ENCODE measurements around the gene HYAL1. TPM values are rescaled to one million over a fixed set of nuclear protein-coding genes. Genes with fewer than 3 reads are reported as not detected.

HYAL1 gene
- total RNA-seq, 1 donor from 2014 or later: 0.22 TPM

- peaks cover 2% of the 10 kb centered on the region for H3K27me3 Mint-ChIP-seq (ENCODE audit: low read depth)
- no peaks in the 10 kb centered on the region for H3K36me3 Mint-ChIP-seq (ENCODE audit: low read depth)
- DNase-seq (ENCODE audit: low spot score): no peak
- peak overlapping the region; percentile 70 for H3K4me3 Mint-ChIP-seq (ENCODE audit: unreplicated experiment)
- no peak for TF ChIP-seq CTCF (IDR thresholded peaks at IDR 0.05)
- peaks cover 71% of the 10 kb centered on the region for H3K4me1 Mint-ChIP-seq (ENCODE audit: low read depth)
- H3K9me3 Mint-ChIP-seq (ENCODE audit: low read depth): no peaks in the 10 kb centered on the region
- H3K27ac Mint-ChIP-seq (ENCODE audit: unreplicated experiment): peak overlapping the region; percentile 58
Observed at GRCh38 chr3:50268276-50268675, 35.1 kb downstream of the HYAL1 start.

- H3K4me3 Mint-ChIP-seq (ENCODE audit: unreplicated experiment): peak overlapping the region; percentile 70
- no peaks in the 10 kb centered on the region for H3K9me3 Mint-ChIP-seq (ENCODE audit: low read depth)
- no peaks in the 10 kb centered on the region for H3K36me3 Mint-ChIP-seq (ENCODE audit: low read depth)
- H3K27me3 Mint-ChIP-seq (ENCODE audit: low read depth): no peaks in the 10 kb centered on the region
- peaks cover 73% of the 10 kb centered on the region for H3K4me1 Mint-ChIP-seq (ENCODE audit: low read depth)
- peak overlapping the region; percentile 77 for H3K27ac Mint-ChIP-seq (ENCODE audit: unreplicated experiment)
- DNase-seq (ENCODE audit: low spot score): no peak
- TF ChIP-seq CTCF (IDR thresholded peaks at IDR 0.05): no peak
Observed at GRCh38 chr3:50267280-50267913, 36.0 kb downstream of the HYAL1 start.

GRCh38 chr3:50266836-50267235, 36.5 kb downstream of the HYAL1 start:
- H3K27ac Mint-ChIP-seq (ENCODE audit: unreplicated experiment): peak overlapping the region; percentile 77
- no peaks in the 10 kb centered on the region for H3K36me3 Mint-ChIP-seq (ENCODE audit: low read depth)
- H3K27me3 Mint-ChIP-seq (ENCODE audit: low read depth): no peaks in the 10 kb centered on the region
- H3K9me3 Mint-ChIP-seq (ENCODE audit: low read depth): no peaks in the 10 kb centered on the region
- no peak for TF ChIP-seq CTCF (IDR thresholded peaks at IDR 0.05)
- DNase-seq (ENCODE audit: low spot score): no peak
- H3K4me3 Mint-ChIP-seq (ENCODE audit: unreplicated experiment): peak overlapping the region; percentile 70
- H3K4me1 Mint-ChIP-seq (ENCODE audit: low read depth): peaks cover 76% of the 10 kb centered on the region

GRCh38 chr3:50266017-50266416, 37.4 kb downstream of the HYAL1 start:
- H3K27ac Mint-ChIP-seq (ENCODE audit: unreplicated experiment): peak overlapping the region; percentile 87
- H3K4me3 Mint-ChIP-seq (ENCODE audit: unreplicated experiment): no peak overlapping the region
- H3K9me3 Mint-ChIP-seq (ENCODE audit: low read depth): no peaks in the 10 kb centered on the region
- H3K4me1 Mint-ChIP-seq (ENCODE audit: low read depth): peaks cover 81% of the 10 kb centered on the region
- no peak for DNase-seq (ENCODE audit: low spot score)
- no peaks in the 10 kb centered on the region for H3K36me3 Mint-ChIP-seq (ENCODE audit: low read depth)
- no peak for TF ChIP-seq CTCF (IDR thresholded peaks at IDR 0.05)
- H3K27me3 Mint-ChIP-seq (ENCODE audit: low read depth): no peaks in the 10 kb centered on the region

- no peaks in the 10 kb centered on the region for H3K36me3 Mint-ChIP-seq (ENCODE audit: low read depth)
- H3K27ac Mint-ChIP-seq (ENCODE audit: unreplicated experiment): peak overlapping the region; percentile 87
- peaks cover 86% of the 10 kb centered on the region for H3K4me1 Mint-ChIP-seq (ENCODE audit: low read depth)
- H3K9me3 Mint-ChIP-seq (ENCODE audit: low read depth): no peaks in the 10 kb centered on the region
- H3K4me3 Mint-ChIP-seq (ENCODE audit: unreplicated experiment): no peak overlapping the region
- no peak for TF ChIP-seq CTCF (IDR thresholded peaks at IDR 0.05)
- no peaks in the 10 kb centered on the region for H3K27me3 Mint-ChIP-seq (ENCODE audit: low read depth)
- DNase-seq (ENCODE audit: low spot score): no peak
Observed at GRCh38 chr3:50265571-50265970, 37.8 kb downstream of the HYAL1 start.

All from chondrocyte (in vitro differentiated cells).